Stomach (tissue), 9 donors: ENCODE results near the gene CA11. TPM values are rescaled to one million over a fixed set of nuclear protein-coding genes. Genes with fewer than 3 reads are reported as not detected.

ENCODE experiments used
- DNase-seq, 2 donors: peaks; one replicate each; pipeline versions ENCODE4 v3.0.0 to v3.0.0-alpha.2; 2013 to 2019
- H3K27ac ChIP-seq, 5 donors: fragments of 200-600 bp in 4 of 5; sonication (generic) in 4 of 5; one replicate each; pipeline ENCODE4 v1.5.1; 2013 to 2019; ENCODE audit warnings: mild to moderate bottlenecking in 1 of 5, moderate library complexity in 1 of 5
- H3K27me3 ChIP-seq, 3 donors: fragments of 200-600 bp; sonication (generic); one replicate each; pipeline ENCODE4 v1.5.1; 2017 to 2019; ENCODE audit warnings: mixed run types in 1 of 3
- H3K36me3 ChIP-seq, 4 donors: fragments of 200-600 bp; sonication (generic); 1 replicate in 3 of 4; 2 replicates in 1 of 4; pipeline ENCODE4 v1.5.1; 2016 to 2019
- H3K4me1 ChIP-seq, 4 donors: fragments of 200-600 bp; sonication (generic); one replicate each; pipeline ENCODE4 v1.5.1; 2016 to 2019
- H3K4me3 ChIP-seq, 4 donors: fragments of 200-600 bp; sonication (generic) in 3 of 4; one replicate each; pipeline ENCODE4 v1.5.1; 2016 to 2019; ENCODE audit warnings: mild to moderate bottlenecking in 1 of 4
- H3K9me3 ChIP-seq, 4 donors: fragments of 200-600 bp; sonication (generic); one replicate each; pipeline ENCODE4 v1.5.1; 2016 to 2019
- EP300 ChIP-seq: sonication (generic); formaldehyde crosslinking; IDR thresholded peaks from one replicate; pipeline ENCODE4 v1.6.1; 2017; ENCODE audit warnings: antibody characterized with exemption
- POLR2A ChIP-seq, 4 donors: fragments of 450-650 bp; IDR thresholded peaks; one replicate each; pipeline ENCODE4 v1.6.1; 2016; ENCODE audit warnings: antibody characterized with exemption in 4 of 4, control low read depth in 2 of 4, mild to moderate bottlenecking in 1 of 4, moderate library complexity in 1 of 4
- POLR2AphosphoS5 ChIP-seq, 3 donors: sonication (generic); formaldehyde crosslinking; IDR thresholded peaks; one replicate each; pipeline ENCODE4 v1.6.1; 2016; ENCODE audit warnings: antibody characterized with exemption in 3 of 3
- WGBS, 5 donors: extraction: QIAGEN DNeasy Blood & Tissue Kit in 3 of 5; methylation state at CpG; one replicate each; pipeline versions ENCODE4 v1.1.5 to v1.1.7; 2013 to 2018; 5-methylcytosine and 5-hydroxymethylcytosine counted together
- intact Hi-C: fragments of 100-400 bp; cut with DNase I; formaldehyde crosslinking; loops from one replicate; pipeline ENCODE4 v1.15.1; 2023; ENCODE audit warnings: low total_unique reads
- polyA plus RNA-seq, 3 donors: library from polyadenylated mRNA; stranded (reverse); fragments of 200-250 nt; gene quantifications; one replicate each; pipeline ENCODE4 v1.2.3, GENCODE V29; 2013
- total RNA-seq, 5 donors: library from RNA; depleted of rRNA; stranded (reverse); fragments of >200 nt; gene quantifications; one replicate each; pipeline versions ENCODE4 v1.1.0 to v1.2.3, GENCODE V29; 2014 to 2016
- TF ChIP-seq, protein P1 (sequence below), 7 experiments: fragments of 450-650 bp in 4 of 7; fragments of 200-600 bp in 3 of 7; sonication (generic) in 3 of 7; IDR thresholded peaks; one replicate each; pipeline ENCODE4 v1.5.1; 2016 to 2019; ENCODE audit warnings: antibody characterized with exemption in 7 of 7, control low read depth in 2 of 7, mild to moderate bottlenecking in 1 of 7
- donor health status: healthy with polysubstance abuse.
- donor health status: Bipolar disorder and iron deficiency.
- donor health status: healthy.

Gene CA11
- total and polyA plus RNA-seq, 8 donors, result 1.8 to 33.0 (median 15.8) TPM; not detected in 1

GRCh38 chr19:48674921-48675824, 29.2 kb upstream of the CA11 start:
- Histone ChIP-seq H3K9me3 (no peaks in the 10 kb centered on the region), H3K27ac (peak overlapping the region in 4 of 5 donors; percentile 62 to 87 (median 70)), H3K27me3 (no peaks in the 10 kb centered on the region), H3K4me1 (peaks cover 13 to 24% (median 18%) of the 10 kb centered on the region in 4 donors), H3K4me3 (no peak overlapping the region), H3K36me3 (no peaks in the 10 kb centered on the region)
- TF ChIP-seq POLR2AphosphoS5 (IDR thresholded peaks at IDR 0.05) (peak in 1 of 3 donors; percentile 59), POLR2A (IDR thresholded peaks at IDR 0.05) (no peak), EP300 (no peak)
- TF ChIP-seq, protein P1, sequence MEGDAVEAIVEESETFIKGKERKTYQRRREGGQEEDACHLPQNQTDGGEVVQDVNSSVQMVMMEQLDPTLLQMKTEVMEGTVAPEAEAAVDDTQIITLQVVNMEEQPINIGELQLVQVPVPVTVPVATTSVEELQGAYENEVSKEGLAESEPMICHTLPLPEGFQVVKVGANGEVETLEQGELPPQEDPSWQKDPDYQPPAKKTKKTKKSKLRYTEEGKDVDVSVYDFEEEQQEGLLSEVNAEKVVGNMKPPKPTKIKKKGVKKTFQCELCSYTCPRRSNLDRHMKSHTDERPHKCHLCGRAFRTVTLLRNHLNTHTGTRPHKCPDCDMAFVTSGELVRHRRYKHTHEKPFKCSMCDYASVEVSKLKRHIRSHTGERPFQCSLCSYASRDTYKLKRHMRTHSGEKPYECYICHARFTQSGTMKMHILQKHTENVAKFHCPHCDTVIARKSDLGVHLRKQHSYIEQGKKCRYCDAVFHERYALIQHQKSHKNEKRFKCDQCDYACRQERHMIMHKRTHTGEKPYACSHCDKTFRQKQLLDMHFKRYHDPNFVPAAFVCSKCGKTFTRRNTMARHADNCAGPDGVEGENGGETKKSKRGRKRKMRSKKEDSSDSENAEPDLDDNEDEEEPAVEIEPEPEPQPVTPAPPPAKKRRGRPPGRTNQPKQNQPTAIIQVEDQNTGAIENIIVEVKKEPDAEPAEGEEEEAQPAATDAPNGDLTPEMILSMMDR (IDR thresholded peaks at IDR 0.05), result peak in 5 of 7 experiments; percentile 75 to 92 (median 85)
- intact Hi-C loops, result no loop called here
- 30 to 40% (median 36%) methylated on average over 20 to 28 of the region's 28 CpGs for WGBS, 5 donors
- DNase-seq, result peak; percentile 88 to 95

DNA sequence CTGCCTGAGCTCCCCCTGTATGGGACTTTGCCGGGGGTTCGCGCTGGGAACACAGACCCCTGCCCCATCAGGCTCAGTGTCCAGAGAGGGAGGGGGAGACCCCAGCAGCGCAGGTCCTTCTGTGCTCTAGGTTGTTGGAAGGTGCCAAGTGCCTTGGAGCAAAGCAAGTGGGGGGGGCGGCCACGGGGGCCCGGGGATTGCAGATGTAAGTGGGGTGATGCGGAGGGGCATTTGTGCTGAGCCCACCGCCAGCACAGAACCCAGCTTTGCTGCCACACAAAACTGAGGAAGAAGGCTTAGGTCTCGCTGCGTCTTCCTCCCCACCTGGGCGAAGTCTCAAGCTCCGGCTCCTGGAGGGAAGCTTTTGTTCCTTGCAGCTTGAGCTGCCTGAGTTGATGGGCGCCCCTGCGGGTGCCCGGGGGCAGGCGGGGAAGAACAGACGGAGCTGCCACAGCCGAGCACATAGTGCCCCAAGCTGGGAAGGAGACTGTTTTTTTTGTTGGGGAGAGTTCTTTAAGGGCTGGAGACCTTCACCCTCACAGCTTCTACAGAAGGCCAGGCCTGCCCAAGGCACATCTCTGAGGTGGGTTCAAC, 28.3 kb upstream of the CA11 start:
- WGBS, 5 donors, result 85 to 91% (median 88%) methylated on average over 19 of the region's 19 CpGs
- H3K4me1 ChIP-seq, result peaks cover 13 to 24% (median 18%) of the 10 kb centered on the region in 4 donors
- H3K4me3 ChIP-seq, result no peak overlapping the region
- no peaks in the 10 kb centered on the region for H3K36me3 ChIP-seq
- H3K27me3 ChIP-seq, result no peaks in the 10 kb centered on the region
- intact Hi-C loops, result no loop called here
- no peak for TF ChIP-seq POLR2A (IDR thresholded peaks at IDR 0.05)
- TF ChIP-seq, protein P1 (IDR thresholded peaks at IDR 0.05), result no peak
- TF ChIP-seq POLR2AphosphoS5 (IDR thresholded peaks at IDR 0.05), result no peak
- no peak for TF ChIP-seq EP300
- no peak overlapping the region for H3K27ac ChIP-seq
- no peaks in the 10 kb centered on the region for H3K9me3 ChIP-seq
- DNase-seq, result no peak

DNA sequence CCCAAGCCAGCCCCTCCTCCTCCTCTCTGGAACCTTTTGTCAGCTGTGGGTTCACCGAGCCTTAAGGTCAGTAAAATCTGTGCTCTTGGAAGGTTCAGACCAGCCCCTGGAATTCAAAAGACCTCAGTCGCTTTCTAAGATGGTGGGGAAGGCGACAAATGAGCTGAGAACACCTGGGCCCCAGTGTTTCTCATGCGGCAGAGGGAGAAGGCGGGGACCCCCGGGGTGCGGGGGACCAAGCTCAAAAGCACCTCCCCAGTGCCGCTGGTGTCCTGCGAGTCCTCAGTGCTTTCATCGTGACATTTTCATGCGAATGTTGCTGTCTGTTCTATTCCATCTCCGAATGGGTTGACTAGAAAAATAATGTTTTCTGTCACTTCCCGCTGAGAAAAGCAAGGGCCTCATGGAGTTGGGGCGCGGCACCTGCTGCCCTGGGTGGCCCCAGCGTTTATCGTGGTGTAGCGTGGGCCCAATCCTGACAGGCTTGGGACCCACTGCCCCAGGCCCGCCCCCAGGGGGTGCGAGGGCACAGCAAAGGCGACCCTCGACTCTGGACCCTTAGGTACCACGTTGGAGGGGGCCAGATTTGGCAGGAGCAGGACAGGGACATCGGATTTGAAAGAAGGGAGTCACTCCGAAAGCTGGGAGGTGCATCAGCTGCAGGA, 27.6 kb upstream of the CA11 start:
- Histone ChIP-seq H3K4me3 (no peak overlapping the region), H3K4me1 (peaks cover 12 to 19% (median 15%) of the 10 kb centered on the region in 4 donors), H3K9me3 (no peaks in the 10 kb centered on the region), H3K27ac (no peak overlapping the region), H3K27me3 (no peaks in the 10 kb centered on the region), H3K36me3 (no peaks in the 10 kb centered on the region)
- intact Hi-C loops, result no loop called here
- no peak for DNase-seq
- TF ChIP-seq, protein P1 (IDR thresholded peaks at IDR 0.05), result no peak
- TF ChIP-seq POLR2A (IDR thresholded peaks at IDR 0.05), result no peak
- no peak for TF ChIP-seq EP300
- TF ChIP-seq POLR2AphosphoS5 (IDR thresholded peaks at IDR 0.05), result no peak
- WGBS, 5 donors, result 80 to 81% (median 80%) methylated on average over 25 of the region's 25 CpGs

DNA sequence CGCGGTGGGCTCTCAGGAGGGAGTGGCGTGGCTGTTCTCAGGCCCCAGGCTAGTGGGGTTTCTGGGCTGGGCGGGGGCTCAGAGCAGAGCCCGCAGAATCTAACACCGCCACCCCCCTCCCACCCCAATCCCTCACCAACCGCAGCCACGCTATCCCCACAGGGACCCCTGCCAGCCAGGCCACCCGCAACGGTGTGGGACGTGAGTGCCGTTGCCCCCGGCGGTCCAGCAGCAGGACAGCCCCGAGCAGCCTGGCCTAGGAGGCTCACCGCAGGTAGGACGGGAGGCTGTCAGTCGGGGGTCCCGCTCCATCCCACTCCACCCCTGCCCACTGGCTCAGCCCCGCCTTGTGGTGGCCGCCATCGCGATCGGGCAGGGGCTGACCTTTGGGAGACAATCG, 27.0 kb upstream of the CA11 start, which contains the start of gene NTN5:
Gene NTN5, minus strand, starts transcription at position 24 of the 400 bp plus-strand sequence. CDS start 2,031 bp downstream, outside the sequence.
- TF ChIP-seq, protein P1 (IDR thresholded peaks at IDR 0.05), result no peak
- no peak for TF ChIP-seq POLR2A (IDR thresholded peaks at IDR 0.05)
- no peak for DNase-seq
- H3K9me3 ChIP-seq, result no peaks in the 10 kb centered on the region
- H3K27me3 ChIP-seq, result no peaks in the 10 kb centered on the region
- intact Hi-C loops, result no loop called here
- no peak within 1 kb of the TSS for H3K27ac ChIP-seq
- 78 to 91% (median 85%) methylated on average over 11 to 25 of the region's 25 CpGs for WGBS, 5 donors
- H3K4me1 ChIP-seq, result peaks cover 10 to 15% (median 14%) of the 10 kb centered on the region in 4 donors
- H3K36me3 ChIP-seq, result no peaks in the 10 kb centered on the region
- no peak within 1 kb of the TSS for H3K4me3 ChIP-seq
